ENCODE results near the gene LRRTM4.
"Not testable (repeated sequence)": the region's sequence is repeated elsewhere in the genome, so short reads cannot be mapped to it uniquely, and the experiment has no call there.

Gene LRRTM4

GRCh38 chr2:76737607-76738006 lies 784.6 kb downstream of the LRRTM4 start:
- DNase-seq (ENCODE audit: low read depth), result no peak

GRCh38 chr2:76733736-76734135 lies 788.4 kb downstream of the LRRTM4 start:
- no peak for DNase-seq (ENCODE audit: low read depth)

- no peak for DNase-seq (ENCODE audit: low read depth)
Measured at GRCh38 chr2:76731157-76731556, 791.0 kb downstream of the LRRTM4 start.

- DNase-seq (ENCODE audit: low read depth), result no peak
Measured at GRCh38 chr2:76730021-76730420, 792.2 kb downstream of the LRRTM4 start.

GRCh38 chr2:76721226-76721625 lies 801.0 kb downstream of the LRRTM4 start:
- no peak for DNase-seq (ENCODE audit: low read depth)

GRCh38 chr2:76713312-76713711 lies 808.9 kb downstream of the LRRTM4 start:
- DNase-seq (ENCODE audit: low read depth), result no peak

- no peak for DNase-seq (ENCODE audit: low read depth)
Measured at GRCh38 chr2:76711490-76711889, 810.7 kb downstream of the LRRTM4 start.

- DNase-seq (ENCODE audit: low read depth), result no peak
Measured at GRCh38 chr2:76700894-76701293, 821.3 kb downstream of the LRRTM4 start.

GRCh38 chr2:76697998-76698713 lies 824.0 kb downstream of the LRRTM4 start:
- not testable (repeated sequence) for DNase-seq (ENCODE audit: low read depth)

Measured in stimulated activated CD8-positive, alpha-beta memory T cell treated with anti-CD3 and anti-CD28 coated beads, Interleukin-12 subunit alpha, Interleukin-12 subunit beta, amount 100 ng/mL, for 4 hours (primary cell).